Loucy (cell line): ENCODE results near the gene DIMT1.

Experiments used
- EZH2phosphoT487 ChIP-seq: fragments of 200-600 bp; IDR thresholded peaks from 2 replicates; pipeline ENCODE4 v1.6.1; 2018; ENCODE audit warnings: antibody characterized with exemption, mild to moderate bottlenecking, moderate library complexity, borderline replicate concordance
- TF ChIP-seq, protein P1 (sequence below): fragments of 200-600 bp; sonication (generic); conservative IDR thresholded peaks from 2 replicates; pipeline ENCODE4 v1.5.1; 2014; ENCODE audit warnings: mild to moderate bottlenecking, antibody characterized with exemption, low read length

DNA sequence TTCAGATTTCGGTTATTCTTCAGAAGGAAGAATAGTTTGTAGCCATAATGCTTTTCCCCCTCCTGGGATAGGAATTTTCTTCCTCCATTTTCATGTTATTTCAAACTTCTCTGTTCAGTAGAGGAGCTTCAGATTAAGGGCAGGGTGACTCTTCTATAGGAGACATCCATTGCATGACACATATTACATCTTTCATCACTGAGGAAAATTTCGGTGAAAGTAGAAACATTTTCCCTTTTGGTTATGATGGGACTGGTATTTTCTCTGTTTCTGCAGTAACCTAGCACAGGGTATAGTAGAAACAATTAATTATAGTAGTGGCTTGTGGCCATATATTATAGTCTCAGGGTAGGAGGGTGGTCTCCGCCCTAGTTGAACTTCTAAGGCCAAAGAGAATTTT lies 10.0 kb upstream of the DIMT1 start:
- TF ChIP-seq, protein P1, sequence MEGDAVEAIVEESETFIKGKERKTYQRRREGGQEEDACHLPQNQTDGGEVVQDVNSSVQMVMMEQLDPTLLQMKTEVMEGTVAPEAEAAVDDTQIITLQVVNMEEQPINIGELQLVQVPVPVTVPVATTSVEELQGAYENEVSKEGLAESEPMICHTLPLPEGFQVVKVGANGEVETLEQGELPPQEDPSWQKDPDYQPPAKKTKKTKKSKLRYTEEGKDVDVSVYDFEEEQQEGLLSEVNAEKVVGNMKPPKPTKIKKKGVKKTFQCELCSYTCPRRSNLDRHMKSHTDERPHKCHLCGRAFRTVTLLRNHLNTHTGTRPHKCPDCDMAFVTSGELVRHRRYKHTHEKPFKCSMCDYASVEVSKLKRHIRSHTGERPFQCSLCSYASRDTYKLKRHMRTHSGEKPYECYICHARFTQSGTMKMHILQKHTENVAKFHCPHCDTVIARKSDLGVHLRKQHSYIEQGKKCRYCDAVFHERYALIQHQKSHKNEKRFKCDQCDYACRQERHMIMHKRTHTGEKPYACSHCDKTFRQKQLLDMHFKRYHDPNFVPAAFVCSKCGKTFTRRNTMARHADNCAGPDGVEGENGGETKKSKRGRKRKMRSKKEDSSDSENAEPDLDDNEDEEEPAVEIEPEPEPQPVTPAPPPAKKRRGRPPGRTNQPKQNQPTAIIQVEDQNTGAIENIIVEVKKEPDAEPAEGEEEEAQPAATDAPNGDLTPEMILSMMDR: no peak
- TF ChIP-seq EZH2phosphoT487: no peak
